H1 (cell line): ENCODE measurements around the gene PHLDA1. TPM values are rescaled to one million over a fixed set of nuclear protein-coding genes. Genes with fewer than 3 reads are reported as not detected.
A peak's percentile ranks its signal among the peaks of the same experiment; 100 is the strongest.

Experiments used
- CTCF ChIA-PET: fragments of 300-600 bp; sonication (Branson Sonifier 250); formaldehyde crosslinking; loops from one replicate; lab custom pipeline; 2021; ENCODE audit not compliant: partially characterized antibody; lab: Charles Lee
- POLR2A ChIA-PET: fragments of 300-600 bp; sonication (Branson Sonifier 250); formaldehyde crosslinking; loops from one replicate; lab custom pipeline; 2021; ENCODE audit warnings: inconsistent platforms; ENCODE audit not compliant: partially characterized antibody; lab: Charles Lee
- DNase-seq, 2 experiments: peaks; one replicate each; pipeline versions ENCODE4 v3.0.0 to v3.0.0-alpha.2; 2010 to 2022; ENCODE audit warnings: low spot score in 2 of 2, low read depth in 1 of 2, mixed read lengths in 1 of 2
- FAIRE-seq: peaks from 2 replicates; lab custom pipeline; 2011; peaks lifted over from hg19 to GRCh38; lab: Jason Lieb, UNC
- H2AFZ ChIP-seq: 2 replicates; pipeline ENCODE4 v1.8.1; 2012; ENCODE audit warnings: low read length, inconsistent platforms
- H2AK5ac ChIP-seq: 2 replicates; pipeline ENCODE4 v1.6.1; 2013; ENCODE audit warnings: low read depth, low read length
- H2BK120ac ChIP-seq: replicated peaks from 2 replicates; pipeline ENCODE3; 2013; ENCODE audit warnings: low read depth, low read length, inconsistent platforms
- H2BK12ac ChIP-seq: 2 replicates; pipeline ENCODE4 v1.6.1; 2013; ENCODE audit warnings: low read depth, low read length
- H2BK15ac ChIP-seq: 2 replicates; pipeline ENCODE4 v1.6.1; 2013; ENCODE audit warnings: low read length
- H2BK20ac ChIP-seq: 2 replicates; pipeline ENCODE4 v1.6.1; 2013; ENCODE audit warnings: low read length
- H2BK5ac ChIP-seq: 2 replicates; pipeline ENCODE4 v1.6.1; 2013; ENCODE audit warnings: low read depth, low read length
- H3K14ac ChIP-seq: 2 replicates; pipeline ENCODE4 v1.6.1; 2013; ENCODE audit warnings: inconsistent platforms; ENCODE audit not compliant: insufficient read length
- H3K18ac ChIP-seq: 2 replicates; pipeline ENCODE4 v1.6.1; 2013; ENCODE audit warnings: low read length; ENCODE audit errors: extremely low read depth
- H3K23ac ChIP-seq: 2 replicates; pipeline ENCODE4 v1.6.1; 2013; ENCODE audit warnings: inconsistent platforms; ENCODE audit not compliant: insufficient read length
- H3K23me2 ChIP-seq: 2 replicates; pipeline ENCODE4 v1.6.1; 2013; ENCODE audit warnings: low read depth, low read length
- H3K27ac ChIP-seq: 2 replicates; pipeline ENCODE4 v1.6.1; 2011; ENCODE audit warnings: low read depth, low read length, inconsistent platforms
- H3K27me3 ChIP-seq, 4 experiments: replicated peaks in 1 of 4; 1 replicate in 1 of 4; 2 replicates in 3 of 4; pipeline versions ENCODE4 v1.6.1 to v1.8.1; 2011 to 2013; ENCODE audit warnings: low read length in 3 of 4, mild to moderate bottlenecking in 3 of 4, inconsistent platforms in 2 of 4, mixed read lengths in 2 of 4, moderate library complexity in 1 of 4; ENCODE audit not compliant: control insufficient read depth in 3 of 4, insufficient read depth in 3 of 4; ENCODE audit errors: extremely low read depth in 1 of 4
- H3K36me3 ChIP-seq, 4 experiments: 2 replicates each; pipeline versions ENCODE4 v1.6.1 to v1.8.1; 2011 to 2013; ENCODE audit warnings: mild to moderate bottlenecking in 4 of 4, low read length in 3 of 4, moderate library complexity in 2 of 4, control low read depth in 1 of 4, inconsistent platforms in 1 of 4; ENCODE audit not compliant: insufficient read depth in 4 of 4, control insufficient read depth in 2 of 4
- H3K4ac ChIP-seq: replicated peaks from 2 replicates; pipeline ENCODE3; 2013; ENCODE audit warnings: low read length, low read depth, mixed read lengths, inconsistent platforms; ENCODE audit not compliant: insufficient read length
- H3K4me1 ChIP-seq, 4 experiments: replicated peaks in 1 of 4; 1 replicate in 1 of 4; 2 replicates in 3 of 4; pipeline versions ENCODE4 v1.6.1 to v1.8.1; 2011 to 2013; ENCODE audit warnings: low read length in 3 of 4, inconsistent platforms in 2 of 4, mixed read lengths in 1 of 4; ENCODE audit not compliant: insufficient read depth in 4 of 4, control insufficient read depth in 3 of 4
- H3K4me2 ChIP-seq, 2 experiments: 2 replicates each; pipeline versions ENCODE4 v1.6.1 to v1.8.1; 2011 to 2013; ENCODE audit warnings: low read depth in 2 of 2, low read length in 2 of 2, control low read depth in 1 of 2, inconsistent platforms in 1 of 2, mild to moderate bottlenecking in 1 of 2; ENCODE audit not compliant: insufficient read depth in 1 of 2
- H3K4me3 ChIP-seq, 4 experiments: fragments of 200-600, 300-600 bp in 1 of 4; sonication (generic), shearing (Covaris generic), sonication (Bioruptor Twin) in 1 of 4; 2 replicates each; pipeline versions ENCODE4 v1.5.1 to v1.8.1; 2011 to 2016; ENCODE audit warnings: low read length in 4 of 4, low read depth in 3 of 4, control low read depth in 2 of 4, inconsistent platforms in 2 of 4, mild to moderate bottlenecking in 2 of 4, mixed read lengths in 1 of 4, moderate library complexity in 1 of 4; ENCODE audit not compliant: insufficient read depth in 2 of 4; ENCODE audit errors: extremely low read depth in 1 of 4
- H3K56ac ChIP-seq: replicated peaks from 2 replicates; pipeline ENCODE3; 2013; ENCODE audit warnings: low read depth, mild to moderate bottlenecking, mixed read lengths, low read length, inconsistent platforms; ENCODE audit not compliant: insufficient read length
- H3K79me1 ChIP-seq: 2 replicates; pipeline ENCODE4 v1.6.1; 2013; ENCODE audit warnings: low read depth, low read length, control low read depth
- H3K79me2 ChIP-seq, 2 experiments: 2 replicates each; pipeline versions ENCODE4 v1.6.1 to v1.8.1; 2012 to 2013; ENCODE audit warnings: low read length in 2 of 2, mild to moderate bottlenecking in 2 of 2, inconsistent platforms in 1 of 2; ENCODE audit not compliant: insufficient read depth in 2 of 2, control insufficient read depth in 1 of 2
- H3K9ac ChIP-seq, 4 experiments: replicated peaks in 1 of 4; 1 replicate in 1 of 4; 2 replicates in 3 of 4; pipeline versions ENCODE4 v1.6.1 to v1.8.1; 2011 to 2013; ENCODE audit warnings: low read depth in 3 of 4, low read length in 3 of 4, control low read depth in 2 of 4, mild to moderate bottlenecking in 2 of 4, moderate library complexity in 2 of 4, inconsistent platforms in 1 of 4; ENCODE audit errors: extremely low read depth in 1 of 4
- H3K9me3 ChIP-seq, 2 experiments: 2 replicates each; pipeline versions ENCODE4 v1.6.1 to v1.8.1; 2012 to 2013; ENCODE audit warnings: mild to moderate bottlenecking in 2 of 2, moderate library complexity in 2 of 2, control low read depth in 1 of 2, inconsistent platforms in 1 of 2, low read depth in 1 of 2, low read length in 1 of 2, mixed read lengths in 1 of 2; ENCODE audit not compliant: insufficient read depth in 2 of 2
- H4K20me1 ChIP-seq, 2 experiments: replicated peaks in 1 of 2; 2 replicates each; pipeline versions ENCODE3 to v1.8.1; 2011 to 2013; ENCODE audit warnings: inconsistent platforms in 2 of 2, low read length in 2 of 2, mild to moderate bottlenecking in 1 of 2; ENCODE audit not compliant: insufficient read depth in 2 of 2, control insufficient read depth in 1 of 2
- H4K5ac ChIP-seq: 2 replicates; pipeline ENCODE4 v1.6.1; 2013; ENCODE audit warnings: low read length, low read depth, mixed read lengths, inconsistent platforms; ENCODE audit not compliant: insufficient read length
- H4K8ac ChIP-seq: 2 replicates; pipeline ENCODE4 v1.8.0; 2013; ENCODE audit warnings: mild to moderate bottlenecking, moderate library complexity, low read length, inconsistent platforms; ENCODE audit not compliant: insufficient read depth; ENCODE audit errors: extremely low read depth
- H4K91ac ChIP-seq: replicated peaks from 2 replicates; pipeline ENCODE3; 2013; ENCODE audit warnings: low read length, mixed read lengths, inconsistent platforms; ENCODE audit not compliant: insufficient read length
- NRF1 ChIP-seq: IDR thresholded peaks from 2 replicates; pipeline ENCODE4 v1.6.1; 2011; ENCODE audit warnings: mild to moderate bottlenecking, low read depth, low read length, improper control_type of control experiment
- SAP30 ChIP-seq: fragments of 300-600 bp; sonication (generic); IDR thresholded peaks from 2 replicates; pipeline ENCODE4 v1.7.1; 2012; ENCODE audit warnings: low read length, moderate library complexity, mild to moderate bottlenecking, inconsistent platforms; ENCODE audit not compliant: insufficient read depth, insufficient replicate concordance
- TAF7 ChIP-seq: optimal IDR thresholded peaks from 2 replicates; pipeline ENCODE3; 2011; ENCODE audit warnings: low read depth, mild to moderate bottlenecking, inconsistent platforms, low read length, moderate library complexity, borderline replicate concordance
- WGBS, 2 experiments: shearing (Covaris generic) in 1 of 2; methylation state at CpG; one replicate each; pipeline versions ENCODE4 v1.1.6 to v1.1.7; 2013 to 2015; ENCODE audit warnings: low lambda C conversion rate in 2 of 2, mixed read lengths in 2 of 2, inconsistent platforms in 1 of 2, low coverage in 1 of 2, missing lambda C conversion rate in 1 of 2; ENCODE audit not compliant: insufficient replicate concordance in 2 of 2, insufficient coverage in 1 of 2, insufficient read length in 1 of 2; ENCODE audit errors: extremely low coverage in 1 of 2, missing lambda C conversion rate in 1 of 2; 5-methylcytosine and 5-hydroxymethylcytosine counted together
- polyA plus RNA-seq, 7 experiments: library from polyadenylated mRNA; depleted of rRNA in 3 of 7; stranded (reverse) in 5 of 7; unstranded in 2 of 7; fragments of >200 nt in 5 of 7; fragments of 200-250 nt in 2 of 7; gene quantifications; 1 replicate in 5 of 7; 2 replicates in 1 of 7; 4 replicates in 1 of 7; pipeline versions ENCODE4 v1.2.1 to v1.2.3, GENCODE V29; 2011 to 2013; ENCODE audit warnings: missing spikeins in 2 of 7, mixed read lengths in 2 of 7
- total RNA-seq: library from RNA; stranded (reverse); fragmentation: NEBNext Ultra II Directional; extraction: Animal tissue kit (Norgen Biotek cat#: 25700); gene quantifications from 2 replicates; pipeline ENCODE4 v1.2.1, GENCODE V29; 2021

Gene PHLDA1
- total and polyA plus RNA-seq, 2 of the 8 experiments (the other 6 are each of a cell fraction or from before 2014, with no cell fraction given) = 18.9 to 19.4 TPM

GRCh38 chr12:76012644-76013043, 18.9 kb downstream of the PHLDA1 start:
- no peak overlapping the region; the same call in 1 of the 2 replicates for H2BK15ac ChIP-seq
- no peak overlapping the region for H2AK5ac ChIP-seq
- no peaks in the 10 kb centered on the region for H3K27me3 ChIP-seq
- H3K4me2 ChIP-seq = no peak overlapping the region
- H3K79me1 ChIP-seq = no peaks in the 10 kb centered on the region; the same call in none of the 2 replicates
- H4K20me1 ChIP-seq = no peaks in the 10 kb centered on the region
- no peak overlapping the region for H3K56ac ChIP-seq
- H3K23me2 ChIP-seq = no peaks in the 10 kb centered on the region
- H3K79me2 ChIP-seq = no peaks in the 10 kb centered on the region
- no peak overlapping the region for H2AFZ ChIP-seq
- H3K18ac ChIP-seq = no peak overlapping the region
- H2BK12ac ChIP-seq = no peak overlapping the region
- ChIA-PET CTCF (interaction anchor here (0.6 to 1.5 kb wide), 5 partner anchors 8 to 486 kb away, joined by 3 read pairs; no protein-coding TSS in a partner anchor), POLR2A (interaction anchor here (2.2 to 2.4 kb wide), 2 partner anchors 18 to 19 kb away, joined by 5 to 10 read pairs; partner anchors contain the start of gene PHLDA1)
- no peaks in the 10 kb centered on the region for H3K36me3 ChIP-seq
- no peak overlapping the region for H4K8ac ChIP-seq
- H2BK20ac ChIP-seq = peak overlapping the region; percentile 21; the same call in 1 of the 2 replicates
- no peak overlapping the region for H3K14ac ChIP-seq
- no peak overlapping the region for H4K5ac ChIP-seq
- H3K23ac ChIP-seq = no peak overlapping the region
- H3K4ac ChIP-seq = no peak overlapping the region
- no peak overlapping the region for H2BK5ac ChIP-seq
- peaks cover 0 to 3% (median 1%) of the 10 kb centered on the region in 4 experiments; a peak in 3 of 7 replicates for H3K4me1 ChIP-seq
- FAIRE-seq (no peak), DNase-seq (no peak)
- no peak overlapping the region for H3K27ac ChIP-seq
- no peaks in the 10 kb centered on the region for H3K9me3 ChIP-seq
- 90% methylated on average over 4 of the region's 4 CpGs; no CpG with 5 or more reads in 1 of the 2 experiments for WGBS, 2 experiments
- H3K4me3 ChIP-seq = no peak overlapping the region
- H3K9ac ChIP-seq = no peak overlapping the region
- no peak overlapping the region for H4K91ac ChIP-seq
- no peak overlapping the region for H2BK120ac ChIP-seq
- TF ChIP-seq SAP30 (no peak), NRF1 (no peak), TAF7 (no peak)
